Esophagus muscularis mucosa (tissue), 4 donors: ENCODE results near the gene C15orf39. TPM values are rescaled to one million over a fixed set of nuclear protein-coding genes. Genes with fewer than 3 reads are reported as not detected.

Experiments used
- DNase-seq: peaks from one replicate; pipeline ENCODE4 v3.0.0-alpha.2; 2017; ENCODE audit errors: extremely low spot score
- H3K27ac ChIP-seq, 4 donors: fragments of 200-600 bp; sonication (generic); replicated peaks in 1 of 4; 1 replicate in 3 of 4; 2 replicates in 1 of 4; pipeline ENCODE4 v1.5.1; 2016 to 2019; ENCODE audit warnings: mild to moderate bottlenecking in 1 of 4
- H3K27me3 ChIP-seq, 4 donors: fragments of 200-600 bp; sonication (generic); one replicate each; pipeline versions ENCODE4 v1.5.1 to v1.6.0; 2016 to 2019
- H3K36me3 ChIP-seq, 4 donors: fragments of 200-600 bp; sonication (generic); one replicate each; pipeline ENCODE4 v1.5.1; 2016 to 2019
- H3K4me1 ChIP-seq, 4 donors: fragments of 200-600 bp; sonication (generic); one replicate each; pipeline ENCODE4 v1.5.1; 2016 to 2019
- H3K4me3 ChIP-seq, 4 donors: fragments of 200-600 bp; sonication (generic); 1 replicate in 2 of 4; 2 replicates in 2 of 4; pipeline ENCODE4 v1.5.1; 2016 to 2019; ENCODE audit warnings: mild to moderate bottlenecking in 4 of 4, moderate library complexity in 1 of 4
- H3K9me3 ChIP-seq, 4 donors: fragments of 200-600 bp; sonication (generic); 1 replicate in 3 of 4; 2 replicates in 1 of 4; pipeline ENCODE4 v1.5.1; 2016 to 2019
- EP300 ChIP-seq: sonication (generic); formaldehyde crosslinking; IDR thresholded peaks from one replicate; pipeline ENCODE4 v1.6.1; 2017; ENCODE audit warnings: antibody characterized with exemption
- POLR2A ChIP-seq: fragments of 450-650 bp; IDR thresholded peaks from one replicate; pipeline ENCODE4 v1.6.1; 2017; ENCODE audit warnings: antibody characterized with exemption, moderate library complexity, mild to moderate bottlenecking, low read depth
- POLR2AphosphoS5 ChIP-seq, 2 donors: sonication (generic); formaldehyde crosslinking; IDR thresholded peaks; one replicate each; pipeline ENCODE4 v1.6.1; 2017; ENCODE audit warnings: antibody characterized with exemption in 2 of 2
- WGBS: methylation state at CpG from one replicate; pipeline ENCODE4 v1.1.5; 2018; 5-methylcytosine and 5-hydroxymethylcytosine counted together
- intact Hi-C: fragments of 100-400 bp; cut with DNase I; formaldehyde crosslinking; loops from one replicate; pipeline ENCODE4 v1.15.1; 2023
- total RNA-seq, 4 donors: library from RNA; depleted of rRNA; stranded (reverse); fragments of >200 nt; gene quantifications; one replicate each; pipeline versions ENCODE4 v1.1.0 to v1.2.1, GENCODE V29; 2016
- TF ChIP-seq, protein P1 (sequence below), 3 experiments: fragments of 200-600 bp in 2 of 3; fragments of 450-650 bp in 1 of 3; sonication (generic) in 2 of 3; IDR thresholded peaks; one replicate each; pipeline ENCODE4 v1.5.1; 2017 to 2019; ENCODE audit warnings: antibody characterized with exemption in 3 of 3, mild to moderate bottlenecking in 2 of 3, moderate library complexity in 1 of 3

The C15orf39 gene
- total RNA-seq, 4 donors from 2014 or later, result 7.5 to 17.7 (median 13.4) TPM

DNA sequence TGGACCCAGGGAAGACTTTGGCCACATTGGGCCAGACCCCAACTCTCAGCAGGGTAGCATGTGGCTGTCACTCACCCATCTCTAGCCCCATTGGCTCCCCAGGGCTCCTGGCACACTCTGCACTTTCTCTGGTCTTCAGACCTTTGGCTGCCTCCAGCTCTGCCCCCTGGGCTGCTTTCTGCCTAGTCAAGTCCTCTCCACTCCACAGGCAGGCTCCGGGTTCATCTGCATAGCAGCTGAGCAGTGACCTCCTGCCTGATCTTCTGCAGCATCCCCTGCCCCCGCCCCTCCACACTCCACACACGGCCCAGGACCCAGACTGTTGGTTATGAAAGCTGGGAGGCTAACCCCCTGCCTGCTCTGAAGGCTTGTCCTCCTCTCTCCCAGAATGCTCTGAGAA lies 8.4 kb upstream of the C15orf39 start:
- Histone ChIP-seq H3K4me1 (peaks cover 5 to 11% (median 9%) of the 10 kb centered on the region in 4 donors), H3K27ac (no peak overlapping the region), H3K36me3 (no peaks in the 10 kb centered on the region), H3K9me3 (no peaks in the 10 kb centered on the region), H3K4me3 (no peak overlapping the region), H3K27me3 (peaks cover 0 to 28% (median 0%) of the 10 kb centered on the region in 4 donors)
- TF ChIP-seq, protein P1, sequence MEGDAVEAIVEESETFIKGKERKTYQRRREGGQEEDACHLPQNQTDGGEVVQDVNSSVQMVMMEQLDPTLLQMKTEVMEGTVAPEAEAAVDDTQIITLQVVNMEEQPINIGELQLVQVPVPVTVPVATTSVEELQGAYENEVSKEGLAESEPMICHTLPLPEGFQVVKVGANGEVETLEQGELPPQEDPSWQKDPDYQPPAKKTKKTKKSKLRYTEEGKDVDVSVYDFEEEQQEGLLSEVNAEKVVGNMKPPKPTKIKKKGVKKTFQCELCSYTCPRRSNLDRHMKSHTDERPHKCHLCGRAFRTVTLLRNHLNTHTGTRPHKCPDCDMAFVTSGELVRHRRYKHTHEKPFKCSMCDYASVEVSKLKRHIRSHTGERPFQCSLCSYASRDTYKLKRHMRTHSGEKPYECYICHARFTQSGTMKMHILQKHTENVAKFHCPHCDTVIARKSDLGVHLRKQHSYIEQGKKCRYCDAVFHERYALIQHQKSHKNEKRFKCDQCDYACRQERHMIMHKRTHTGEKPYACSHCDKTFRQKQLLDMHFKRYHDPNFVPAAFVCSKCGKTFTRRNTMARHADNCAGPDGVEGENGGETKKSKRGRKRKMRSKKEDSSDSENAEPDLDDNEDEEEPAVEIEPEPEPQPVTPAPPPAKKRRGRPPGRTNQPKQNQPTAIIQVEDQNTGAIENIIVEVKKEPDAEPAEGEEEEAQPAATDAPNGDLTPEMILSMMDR (IDR thresholded peaks at IDR 0.05), result no peak
- no peak for TF ChIP-seq EP300
- TF ChIP-seq POLR2AphosphoS5 (IDR thresholded peaks at IDR 0.05), result no peak
- no peak for TF ChIP-seq POLR2A
- intact Hi-C loops, result no loop called here
- WGBS, result 60% methylated on average over 1 of the region's 3 CpGs
- DNase-seq, result no peak

DNA sequence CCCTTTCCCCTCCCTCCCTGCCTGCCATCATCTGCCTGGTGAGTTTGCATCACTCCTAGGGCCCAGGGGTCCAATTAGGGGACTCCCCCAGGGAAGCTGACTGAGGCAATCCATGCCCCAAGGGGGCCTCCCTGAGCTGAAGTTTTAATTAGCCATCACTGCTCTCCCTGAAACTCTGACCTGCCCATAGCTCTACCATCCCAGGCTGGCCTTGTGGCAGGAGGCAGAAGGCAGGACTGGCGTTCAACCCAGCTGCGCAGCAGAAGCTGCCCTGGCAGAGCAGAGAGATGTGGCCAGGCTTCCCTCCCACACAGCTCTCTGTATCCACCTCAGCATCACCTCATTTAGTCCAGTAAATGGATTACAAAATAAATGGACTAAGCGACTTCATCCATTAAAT lies 7.7 kb upstream of the C15orf39 start:
- H3K4me3 ChIP-seq, result no peak overlapping the region
- no peak for DNase-seq
- H3K27me3 ChIP-seq, result peaks cover 0 to 28% (median 0%) of the 10 kb centered on the region in 4 donors
- H3K27ac ChIP-seq, result no peak overlapping the region
- peaks cover 6 to 11% (median 9%) of the 10 kb centered on the region in 4 donors for H3K4me1 ChIP-seq
- H3K9me3 ChIP-seq, result no peaks in the 10 kb centered on the region
- TF ChIP-seq, protein P1 (IDR thresholded peaks at IDR 0.05), result no peak
- TF ChIP-seq POLR2AphosphoS5 (IDR thresholded peaks at IDR 0.05) (no peak), POLR2A (no peak), EP300 (no peak)
- intact Hi-C loops, result no loop called here
- WGBS, result 81% methylated on average over 3 of the region's 3 CpGs
- no peaks in the 10 kb centered on the region for H3K36me3 ChIP-seq

DNA sequence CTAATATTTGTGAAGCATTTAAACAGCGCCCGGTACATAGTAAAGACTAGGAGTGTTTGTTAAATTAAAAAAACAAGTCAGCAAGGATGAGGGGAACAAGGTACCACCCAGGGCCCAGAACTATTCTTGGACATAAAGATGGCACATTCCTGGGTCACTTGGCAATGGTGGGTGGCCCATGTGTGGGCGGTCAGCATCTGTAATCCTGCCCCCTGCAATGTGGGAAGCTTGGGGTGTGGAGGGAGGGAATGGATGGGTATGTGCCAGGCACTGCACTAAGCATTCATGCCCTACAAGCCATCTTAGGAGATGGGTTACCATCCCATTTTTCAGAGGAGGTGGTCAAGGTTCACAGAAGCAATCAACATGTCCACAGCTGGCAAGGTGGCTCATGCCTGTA lies 7.3 kb upstream of the C15orf39 start:
- H3K36me3 ChIP-seq, result no peaks in the 10 kb centered on the region
- H3K9me3 ChIP-seq, result no peaks in the 10 kb centered on the region
- no peak overlapping the region for H3K27ac ChIP-seq
- H3K4me3 ChIP-seq, result no peak overlapping the region
- peaks cover 9 to 11% (median 10%) of the 10 kb centered on the region in 4 donors for H3K4me1 ChIP-seq
- intact Hi-C loops, result no loop called here
- peaks cover 0 to 28% (median 0%) of the 10 kb centered on the region in 4 donors for H3K27me3 ChIP-seq
- DNase-seq, result no peak
- WGBS, result 90% methylated on average over 3 of the region's 3 CpGs
- TF ChIP-seq EP300 (no peak), POLR2AphosphoS5 (IDR thresholded peaks at IDR 0.05) (no peak), POLR2A (no peak)
- TF ChIP-seq, protein P1 (IDR thresholded peaks at IDR 0.05), result no peak

DNA sequence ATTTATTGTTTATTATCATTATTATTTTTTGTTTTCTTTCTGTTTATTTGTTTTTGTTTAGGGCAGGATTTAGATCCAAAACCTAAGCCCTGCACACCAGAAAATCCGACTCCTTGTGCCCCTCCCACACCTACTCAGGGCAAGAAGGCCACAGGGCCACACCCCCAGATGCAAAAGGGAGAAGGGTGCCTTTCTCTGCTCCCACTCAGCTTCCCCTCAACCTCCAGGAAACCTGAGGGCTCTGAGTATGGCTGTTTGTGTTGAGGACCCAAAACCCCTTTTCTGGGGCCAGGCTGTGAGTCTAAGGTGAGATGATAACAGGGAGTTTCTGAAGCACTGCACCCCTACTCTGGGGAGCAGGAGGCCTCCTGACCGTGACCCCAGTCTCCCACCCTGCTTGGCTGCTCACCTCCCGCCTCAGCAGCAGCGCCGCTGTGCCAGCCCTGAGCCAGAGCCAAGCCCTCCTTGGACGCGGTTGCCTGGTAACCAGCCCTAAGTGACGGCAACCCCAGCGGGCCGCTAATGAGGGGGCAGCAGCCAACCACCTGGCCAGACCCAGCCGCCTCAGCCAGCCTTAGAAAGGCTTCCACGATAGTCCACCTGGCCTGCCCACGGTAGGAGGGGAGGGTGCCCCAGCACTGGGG lies 6.4 kb upstream of the C15orf39 start:
- Histone ChIP-seq H3K4me1 (peaks cover 15 to 18% (median 16%) of the 10 kb centered on the region in 4 donors), H3K9me3 (no peaks in the 10 kb centered on the region), H3K27ac (no peak overlapping the region), H3K4me3 (no peak overlapping the region), H3K27me3 (peaks cover 0 to 28% (median 0%) of the 10 kb centered on the region in 4 donors), H3K36me3 (no peaks in the 10 kb centered on the region)
- no peak for DNase-seq
- TF ChIP-seq, protein P1 (IDR thresholded peaks at IDR 0.05), result no peak
- TF ChIP-seq EP300 (no peak), POLR2AphosphoS5 (IDR thresholded peaks at IDR 0.05) (no peak), POLR2A (no peak)
- intact Hi-C loops, result no loop called here
- WGBS, result 29% methylated on average over 7 of the region's 13 CpGs
